Activated naive CD4-positive, alpha-beta T cell treated with anti-CD3 and anti-CD28 coated beads for 36 hours (primary cell): ENCODE results near the gene MPRIP. TPM values are rescaled to one million over a fixed set of nuclear protein-coding genes. Genes with fewer than 3 reads are reported as not detected.
"Not testable (repeated sequence)": the region's sequence is repeated elsewhere in the genome, so short reads cannot be mapped to it uniquely, and the experiment has no call there.

Source experiments
- CTCF ChIA-PET: fragments of 350-600 bp; sonication (Branson Sonifier 250); formaldehyde crosslinking; loops from one replicate; lab custom pipeline; 2021; ENCODE audit warnings: antibody characterized with exemption; lab: Charles Lee
- DNase-seq: peaks from one replicate; pipeline ENCODE4 v3.0.0-alpha.2; 2020
- H3K27ac Mint-ChIP-seq: one replicate; pipeline ENCODE4 v1.8.0; 2021; ENCODE audit warnings: mild to moderate bottlenecking, mixed read lengths
- H3K27me3 Mint-ChIP-seq: one replicate; pipeline ENCODE4 v1.8.0; 2021; ENCODE audit warnings: low read depth, mixed read lengths
- H3K36me3 Mint-ChIP-seq: one replicate; pipeline ENCODE4 v1.8.0; 2021; ENCODE audit warnings: low read depth, mixed read lengths
- H3K4me1 Mint-ChIP-seq: one replicate; pipeline ENCODE4 v1.8.0; 2021; ENCODE audit warnings: low read depth, mixed read lengths
- H3K4me3 Mint-ChIP-seq: one replicate; pipeline ENCODE4 v1.8.0; 2021; ENCODE audit warnings: mild to moderate bottlenecking, moderate library complexity, mixed read lengths
- H3K9me3 Mint-ChIP-seq: one replicate; pipeline ENCODE4 v1.8.0; 2021; ENCODE audit warnings: mixed read lengths
- intact Hi-C: fragments of 100-400 bp; cut with micrococcal nuclease; formaldehyde crosslinking; loops from one replicate; pipeline ENCODE4 v1.15.1; 2023
- total RNA-seq, 2 experiments: library from RNA; stranded (reverse); gene quantifications; one replicate each; pipeline ENCODE4 v1.2.3, GENCODE V29; 2021

MPRIP gene
- total RNA-seq, 2 experiments from 2014 or later: 125 TPM

DNA sequence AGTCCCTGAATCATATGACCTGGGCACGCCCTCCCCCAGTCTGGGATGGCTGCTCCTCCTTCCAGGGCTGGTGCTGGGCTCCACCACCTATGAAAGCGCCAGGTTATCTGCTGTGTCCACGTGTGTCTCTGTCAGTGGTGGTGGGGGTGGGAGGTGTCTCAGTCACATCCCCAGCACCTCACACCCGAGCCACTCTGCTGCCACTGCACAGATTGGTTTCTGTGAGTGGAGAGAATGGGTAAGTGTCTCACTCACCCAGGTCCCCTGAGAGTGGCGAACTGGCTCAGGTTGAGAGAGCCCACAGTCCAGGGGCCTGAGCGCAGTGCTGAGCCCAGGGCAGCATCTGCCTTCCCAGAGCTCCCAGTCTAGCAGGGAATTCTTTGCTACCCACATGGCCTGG is 84.9 kb downstream of the MPRIP start:
- Mint-ChIP-seq H3K27ac (no peak overlapping the region), H3K27me3 (no peaks in the 10 kb centered on the region), H3K4me3 (no peak overlapping the region), H3K4me1 (peaks cover 39% of the 10 kb centered on the region), H3K36me3 (peaks cover 6% of the 10 kb centered on the region), H3K9me3 (no peaks in the 10 kb centered on the region)
- intact Hi-C loops: loop anchor here (5.0 kb wide), 1 partner anchor 125 kb away; no protein-coding TSS in a partner anchor
- no peak for DNase-seq
- CTCF ChIA-PET: no interaction called here

DNA sequence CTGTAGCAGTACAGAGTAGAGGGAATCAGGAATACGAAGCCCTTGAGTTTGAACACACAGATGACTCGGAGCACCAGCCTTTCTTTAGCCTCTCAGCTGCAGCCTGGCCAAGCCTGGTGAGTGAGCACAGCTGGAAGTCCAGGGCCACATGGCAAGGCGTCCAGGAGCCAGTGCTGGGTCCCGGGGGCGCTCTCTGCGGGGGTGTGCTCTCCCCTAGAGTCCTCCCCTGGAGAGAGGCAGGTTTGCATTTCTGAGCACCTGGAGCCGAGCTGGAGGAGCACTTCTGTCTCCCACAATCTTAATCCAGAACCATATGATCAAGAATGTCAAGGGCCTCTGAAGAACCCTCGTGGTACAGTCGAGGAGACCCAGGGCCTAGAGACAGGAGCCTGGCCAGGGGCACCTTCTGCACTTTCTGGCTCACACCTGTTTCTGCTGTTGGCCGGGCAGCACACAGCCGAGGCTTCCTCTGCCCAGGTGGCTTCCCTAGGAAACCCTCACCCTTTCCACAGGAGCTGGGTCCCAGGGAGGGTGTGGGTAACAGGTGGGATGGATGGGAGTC is 85.6 kb downstream of the MPRIP start:
- peaks cover 6% of the 10 kb centered on the region for H3K36me3 Mint-ChIP-seq
- H3K4me1 Mint-ChIP-seq: peaks cover 36% of the 10 kb centered on the region
- H3K27ac Mint-ChIP-seq: no peak overlapping the region
- H3K27me3 Mint-ChIP-seq: no peaks in the 10 kb centered on the region
- CTCF ChIA-PET: no interaction called here
- no peak for DNase-seq
- H3K9me3 Mint-ChIP-seq: no peaks in the 10 kb centered on the region
- no peak overlapping the region for H3K4me3 Mint-ChIP-seq
- intact Hi-C loops: loop anchor here (5.0 kb wide), 1 partner anchor 126 kb away; no protein-coding TSS in a partner anchor

DNA sequence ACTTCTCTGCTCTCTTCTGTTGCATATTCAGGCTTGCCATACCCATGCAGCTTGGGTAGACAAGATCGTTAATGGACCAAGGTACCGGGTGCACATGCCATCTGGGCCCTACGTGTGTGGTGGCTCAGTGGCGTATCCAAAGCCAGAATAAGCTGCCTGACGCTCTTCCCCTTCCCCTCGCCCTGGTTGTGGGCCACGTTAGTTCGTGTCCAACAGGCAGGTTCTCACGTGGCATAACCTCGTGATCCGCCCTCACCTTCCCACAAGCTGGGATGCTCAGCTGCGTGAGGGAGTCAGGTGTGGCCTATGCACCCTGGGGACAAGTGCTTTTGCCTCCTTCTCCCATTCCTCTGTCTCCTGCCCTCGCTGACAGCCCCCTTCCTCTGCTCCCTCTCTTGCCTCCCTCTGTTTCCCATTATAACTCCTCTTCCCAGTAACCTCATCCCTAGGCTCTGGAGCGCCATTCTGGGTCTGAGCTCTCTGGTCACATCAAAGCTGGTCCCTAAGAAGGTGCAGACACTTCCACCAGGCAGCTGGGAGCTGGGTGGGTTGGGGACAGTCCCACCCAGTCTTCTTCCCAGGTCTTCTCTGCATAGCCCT is 86.3 kb downstream of the MPRIP start:
- Mint-ChIP-seq H3K27ac (no peak overlapping the region), H3K4me1 (peaks cover 34% of the 10 kb centered on the region), H3K9me3 (no peaks in the 10 kb centered on the region), H3K27me3 (no peaks in the 10 kb centered on the region), H3K4me3 (no peak overlapping the region), H3K36me3 (peaks cover 6% of the 10 kb centered on the region)
- CTCF ChIA-PET: no interaction called here
- intact Hi-C loops: loop anchor here (5.0 kb wide), 1 partner anchor 126 kb away; no protein-coding TSS in a partner anchor
- DNase-seq: no peak

DNA sequence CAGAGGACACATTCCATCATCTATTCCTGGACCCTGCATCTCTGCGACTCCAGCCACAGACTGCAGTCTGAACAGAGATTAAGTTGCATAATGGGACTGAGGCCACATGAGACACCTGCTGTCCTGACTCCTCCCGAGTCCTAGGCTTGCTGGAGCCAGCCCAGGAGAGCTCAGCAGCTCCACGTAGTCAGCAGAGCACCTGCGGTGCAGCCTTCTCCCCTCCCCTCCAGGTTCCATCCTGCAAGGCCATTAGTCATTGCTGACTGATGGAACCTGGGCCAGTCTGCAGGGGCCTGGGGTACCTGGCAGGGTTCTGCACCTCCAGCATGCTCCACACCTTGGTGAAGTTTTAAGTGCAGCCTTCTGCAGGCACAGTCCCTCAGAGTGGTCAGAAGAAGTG is 87.2 kb downstream of the MPRIP start:
- Mint-ChIP-seq H3K27me3 (no peaks in the 10 kb centered on the region), H3K9me3 (no peaks in the 10 kb centered on the region), H3K36me3 (peaks cover 6% of the 10 kb centered on the region), H3K27ac (no peak overlapping the region), H3K4me1 (peaks cover 27% of the 10 kb centered on the region), H3K4me3 (no peak overlapping the region)
- no peak for DNase-seq
- CTCF ChIA-PET: no interaction called here
- intact Hi-C loops: loop anchor here (5.0 kb wide), 1 partner anchor 127 kb away; no protein-coding TSS in a partner anchor

DNA sequence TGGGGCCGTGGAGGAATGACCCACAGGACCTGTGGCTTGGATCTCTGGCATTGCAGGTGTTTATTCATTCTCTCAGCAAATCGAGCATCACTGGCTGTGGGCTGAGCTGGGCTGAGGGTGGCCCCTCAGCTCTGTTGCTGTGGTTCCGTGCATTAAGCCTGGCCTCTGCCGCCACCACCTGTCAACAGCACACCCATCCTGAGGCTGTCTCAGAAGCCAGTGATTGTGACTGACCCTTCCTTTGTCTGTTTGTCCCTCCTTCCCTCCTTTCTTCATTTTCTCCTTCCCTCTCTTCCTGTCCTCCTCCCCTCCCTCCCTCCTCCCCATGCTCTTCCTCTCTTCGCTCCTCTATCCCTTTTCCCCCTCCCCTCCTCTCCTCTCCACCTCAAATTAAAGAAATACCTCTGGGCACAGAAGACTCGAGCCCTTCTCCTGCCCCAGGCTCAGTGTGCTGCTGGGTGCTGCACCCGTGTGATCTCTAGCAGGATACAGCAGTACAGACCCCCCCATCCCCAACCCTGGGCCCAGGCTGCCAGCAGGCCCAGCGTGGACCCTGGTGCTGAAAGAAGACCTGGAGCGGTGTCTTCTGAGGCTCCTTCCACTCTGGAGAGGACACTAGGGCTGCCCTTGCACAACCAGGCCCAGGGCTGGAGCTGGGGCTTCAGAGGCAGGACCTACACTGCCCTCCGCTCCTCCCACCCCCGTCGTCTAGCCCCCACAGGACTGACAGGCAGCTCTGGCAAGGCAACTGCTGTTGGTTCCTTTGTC is 88.0 kb downstream of the MPRIP start:
- intact Hi-C loops: no loop called here
- DNase-seq: no peak
- Mint-ChIP-seq H3K36me3 (peaks cover 6% of the 10 kb centered on the region), H3K27me3 (no peaks in the 10 kb centered on the region), H3K27ac (no peak overlapping the region), H3K9me3 (no peaks in the 10 kb centered on the region), H3K4me1 (peaks cover 19% of the 10 kb centered on the region), H3K4me3 (no peak overlapping the region)
- CTCF ChIA-PET: no interaction called here

DNA sequence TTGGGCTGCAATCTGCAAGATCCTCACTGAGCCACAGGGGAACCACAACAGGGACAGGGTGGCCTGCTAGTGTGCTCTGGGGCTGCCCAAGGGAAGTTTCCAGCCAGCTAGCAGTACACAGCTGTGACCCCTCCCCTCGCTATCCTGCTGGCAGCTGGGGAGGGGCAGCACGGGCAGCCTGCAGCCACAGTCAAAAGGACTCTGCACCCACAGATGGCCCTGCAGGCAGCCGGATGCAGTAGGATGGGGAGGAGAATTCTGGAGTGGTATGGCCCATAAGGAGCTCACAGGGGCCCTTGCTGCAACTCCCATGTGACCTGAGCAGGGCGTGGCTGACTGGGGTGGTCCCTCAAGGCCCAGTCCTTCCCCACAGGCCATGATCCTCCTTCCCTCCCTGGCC is 89.6 kb downstream of the MPRIP start:
- peaks cover 6% of the 10 kb centered on the region for H3K36me3 Mint-ChIP-seq
- intact Hi-C loops: no loop called here
- H3K27ac Mint-ChIP-seq: no peak overlapping the region
- no peaks in the 10 kb centered on the region for H3K27me3 Mint-ChIP-seq
- H3K9me3 Mint-ChIP-seq: no peaks in the 10 kb centered on the region
- H3K4me1 Mint-ChIP-seq: peaks cover 5% of the 10 kb centered on the region
- CTCF ChIA-PET: no interaction called here
- no peak for DNase-seq
- no peak overlapping the region for H3K4me3 Mint-ChIP-seq

DNA sequence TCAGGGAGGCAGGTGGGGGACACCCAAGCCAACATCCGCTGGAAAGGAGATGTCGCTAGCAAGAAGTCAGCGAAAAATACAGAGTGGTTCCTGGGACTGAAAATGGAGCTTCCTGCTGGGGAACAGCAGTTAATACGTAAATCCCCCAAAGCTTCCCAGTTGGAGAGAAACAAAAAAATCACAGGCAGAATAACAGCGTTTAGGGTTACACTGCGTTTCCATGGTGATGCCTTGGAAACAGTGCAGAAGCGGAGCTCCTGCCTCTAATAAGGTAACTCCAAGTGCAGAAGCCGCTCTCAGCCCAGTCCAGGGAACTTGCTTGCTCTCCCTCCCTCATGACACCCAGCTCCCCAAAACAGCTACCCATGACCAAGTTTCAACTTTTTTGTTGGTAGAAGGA is 90.5 kb downstream of the MPRIP start:
- no peak for DNase-seq
- Mint-ChIP-seq H3K36me3 (peaks cover 5% of the 10 kb centered on the region), H3K27ac (no peak overlapping the region), H3K4me1 (peaks cover 1% of the 10 kb centered on the region), H3K27me3 (no peaks in the 10 kb centered on the region), H3K9me3 (no peaks in the 10 kb centered on the region), H3K4me3 (no peak overlapping the region)
- CTCF ChIA-PET: interaction anchor here (1.1 kb wide), 1 partner anchor 76 kb away, joined by 3 read pairs; no protein-coding TSS in a partner anchor
- intact Hi-C loops: no loop called here

DNA sequence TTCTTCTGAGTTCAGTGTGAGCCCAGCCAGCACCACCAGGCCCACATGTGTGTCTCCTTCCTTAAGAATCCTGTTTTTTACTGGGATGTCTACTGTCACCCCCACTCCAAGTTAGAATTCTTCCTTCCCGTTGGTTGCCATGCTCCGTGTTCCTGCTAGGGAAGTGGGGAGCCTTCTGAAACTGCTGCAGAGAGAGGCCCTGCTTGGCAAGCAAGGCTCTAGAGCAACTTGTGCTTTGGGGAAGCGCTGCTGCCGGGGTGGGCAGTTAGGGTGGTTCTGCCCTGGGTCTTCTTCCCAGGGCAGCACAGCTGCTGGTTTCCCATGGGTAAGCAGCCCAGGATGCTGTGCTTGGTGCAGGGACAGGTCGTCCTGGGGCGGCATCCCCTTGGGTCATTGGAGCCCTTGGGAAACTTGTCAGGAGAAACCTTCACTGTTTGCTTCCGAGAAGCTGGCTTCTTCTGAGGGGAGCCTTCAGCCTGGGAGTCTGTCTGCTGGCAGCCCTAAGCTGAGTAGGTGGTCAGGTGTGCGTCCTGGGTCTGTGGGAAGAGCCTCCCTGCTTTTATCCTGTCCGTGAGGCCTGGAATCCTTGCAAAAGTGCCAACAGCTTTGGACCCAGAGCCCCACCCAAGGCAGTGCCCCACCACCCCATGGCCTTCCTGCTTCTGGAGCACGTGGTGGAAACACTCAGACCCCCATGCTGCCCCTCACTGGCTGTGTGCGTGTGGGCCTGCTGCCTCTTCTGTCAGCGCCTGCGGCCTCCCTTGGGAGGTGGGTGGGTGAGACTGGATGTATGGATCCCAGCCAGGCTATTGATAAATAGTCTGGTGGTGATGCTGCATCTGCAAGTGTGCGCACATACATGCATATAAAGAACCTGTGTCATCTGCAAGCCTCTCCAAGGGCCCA is 92.0 kb downstream of the MPRIP start:
- Mint-ChIP-seq H3K27ac (no peak overlapping the region), H3K4me3 (no peak overlapping the region), H3K36me3 (peaks cover 2% of the 10 kb centered on the region), H3K9me3 (no peaks in the 10 kb centered on the region), H3K27me3 (no peaks in the 10 kb centered on the region), H3K4me1 (no peaks in the 10 kb centered on the region)
- CTCF ChIA-PET: interaction anchor here (1.0 to 1.1 kb wide), 2 partner anchors 12 to 75 kb away, joined by 3 to 5 read pairs; no protein-coding TSS in a partner anchor
- intact Hi-C loops: no loop called here
- no peak for DNase-seq

DNA sequence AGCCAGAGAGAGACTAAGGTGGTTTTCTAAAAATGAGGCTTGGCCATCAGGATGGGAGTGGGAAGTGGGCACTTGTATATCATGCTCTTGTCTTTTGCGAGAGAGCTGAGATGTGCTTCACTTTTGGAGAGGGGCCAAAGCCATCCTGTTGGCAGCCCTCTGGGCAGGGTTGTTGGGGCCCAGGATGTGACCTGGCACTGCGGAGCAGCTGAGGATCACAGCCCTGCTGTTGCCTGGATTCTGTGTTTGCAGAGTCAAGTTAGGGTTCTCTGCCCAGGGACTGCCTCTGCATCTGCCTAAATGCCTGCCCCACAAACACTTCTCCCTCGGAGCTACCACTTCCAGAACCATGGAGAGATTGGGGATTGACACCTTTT is 92.7 kb downstream of the MPRIP start:
- DNase-seq: no peak
- Mint-ChIP-seq H3K4me3 (no peak overlapping the region), H3K4me1 (no peaks in the 10 kb centered on the region), H3K36me3 (peaks cover 4% of the 10 kb centered on the region), H3K9me3 (no peaks in the 10 kb centered on the region), H3K27me3 (no peaks in the 10 kb centered on the region), H3K27ac (no peak overlapping the region)
- intact Hi-C loops: no loop called here
- CTCF ChIA-PET: interaction anchor here (1.0 kb wide), 1 partner anchor 11 kb away, joined by 5 read pairs; no protein-coding TSS in a partner anchor

DNA sequence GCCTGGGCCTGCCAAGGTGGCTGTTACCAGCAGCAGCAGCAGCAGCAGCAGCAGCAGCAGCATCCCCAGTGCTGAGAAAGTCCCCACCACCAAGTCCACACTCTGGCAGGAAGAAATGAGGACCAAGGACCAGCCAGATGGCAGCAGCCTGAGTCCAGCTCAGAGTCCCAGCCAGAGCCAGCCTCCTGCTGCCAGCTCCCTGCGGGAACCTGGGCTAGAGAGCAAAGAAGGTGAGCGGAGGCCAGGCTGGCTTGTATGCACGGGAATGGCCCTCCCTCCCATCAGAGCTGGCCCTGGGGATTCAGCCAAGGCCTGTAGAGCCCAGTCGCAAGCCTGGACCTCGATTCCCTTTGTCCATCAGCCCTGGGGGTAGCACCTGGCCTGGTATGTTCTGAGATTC is 94.0 kb downstream of the MPRIP start:
- H3K9me3 Mint-ChIP-seq, DNase-seq, H3K27ac Mint-ChIP-seq, intact Hi-C loops, H3K4me1 Mint-ChIP-seq, H3K27me3 Mint-ChIP-seq, H3K4me3 Mint-ChIP-seq, H3K36me3 Mint-ChIP-seq: not testable (repeated sequence)
- CTCF ChIA-PET: interaction anchor here (1.3 kb wide), 1 partner anchor 14 kb away, joined by 3 read pairs; no protein-coding TSS in a partner anchor

DNA sequence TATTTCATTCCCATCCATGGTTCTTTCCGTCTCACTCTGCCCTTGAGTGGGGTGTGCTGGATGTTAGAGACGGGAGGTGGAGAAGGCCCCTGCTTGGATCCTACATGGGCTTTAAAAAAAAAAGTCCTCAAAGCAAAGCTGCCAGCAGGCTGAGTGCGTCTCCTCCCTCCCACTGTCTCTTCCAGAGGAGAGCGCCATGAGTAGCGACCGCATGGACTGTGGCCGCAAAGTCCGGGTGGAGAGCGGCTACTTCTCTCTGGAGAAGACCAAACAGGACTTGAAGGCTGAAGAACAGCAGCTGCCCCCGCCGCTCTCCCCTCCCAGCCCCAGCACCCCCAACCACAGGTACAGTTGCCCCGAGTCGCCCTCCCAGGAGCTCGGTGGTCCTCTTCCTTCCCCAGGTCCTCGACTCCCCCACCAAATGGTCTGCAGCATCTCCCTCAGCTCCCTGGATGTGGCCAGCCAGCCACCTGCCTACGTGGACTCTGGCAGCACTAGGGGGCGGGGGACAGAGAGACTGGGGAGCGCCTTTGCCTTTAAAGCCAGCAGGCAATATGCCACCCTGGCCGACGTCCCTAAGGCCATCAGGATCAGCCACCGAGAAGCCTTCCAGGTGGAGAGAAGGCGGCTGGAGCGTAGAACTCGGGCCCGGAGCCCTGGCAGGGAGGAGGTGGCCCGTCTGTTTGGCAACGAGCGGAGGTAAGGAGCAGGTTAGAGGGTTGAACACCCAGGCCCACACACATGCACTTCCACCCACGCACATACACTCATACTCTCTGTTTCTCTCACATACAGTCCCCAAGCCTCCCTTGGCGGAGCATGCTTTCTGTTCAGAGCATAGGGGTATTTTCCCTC is 95.7 kb downstream of the MPRIP start:
- H3K4me1 Mint-ChIP-seq: peaks cover 6% of the 10 kb centered on the region
- H3K27me3 Mint-ChIP-seq: no peaks in the 10 kb centered on the region
- intact Hi-C loops: no loop called here
- CTCF ChIA-PET: interaction anchor here (0.6 kb wide), 1 partner anchor 12 kb away, joined by 3 read pairs; no protein-coding TSS in a partner anchor
- DNase-seq: no peak
- H3K4me3 Mint-ChIP-seq: no peak overlapping the region
- H3K36me3 Mint-ChIP-seq: peaks cover 7% of the 10 kb centered on the region
- H3K9me3 Mint-ChIP-seq: no peaks in the 10 kb centered on the region
- no peak overlapping the region for H3K27ac Mint-ChIP-seq
